Activated B cell treated with CpG ODN at 0.5 μM for 24 hours (primary cell): ENCODE measurements around the gene RAB20. TPM values are rescaled to one million over a fixed set of nuclear protein-coding genes. Genes with fewer than 3 reads are reported as not detected.

Experiments
- ATAC-seq: fragments of 200-7000 bp; cut with Tn5 transposase; one replicate; pipeline ENCODE4 v1.10.0; 2021; ENCODE audit warnings: low read depth, mild to moderate bottlenecking, moderate library complexity
- CTCF ChIA-PET: fragments of 350-600 bp; sonication (Branson Sonifier 250); formaldehyde crosslinking; loops from one replicate; lab custom pipeline; 2021; ENCODE audit warnings: antibody characterized with exemption; lab: Charles Lee
- POLR2A ChIA-PET: fragments of 350-600 bp; sonication (Branson Sonifier 250); formaldehyde crosslinking; loops from one replicate; lab custom pipeline; 2021; ENCODE audit warnings: antibody characterized with exemption; lab: Charles Lee
- DNase-seq: peaks from one replicate; pipeline ENCODE4 v3.0.0; 2022
- H3K27ac Mint-ChIP-seq: one replicate; pipeline ENCODE4 v1.8.0; 2020; ENCODE audit warnings: mixed read lengths
- H3K27me3 Mint-ChIP-seq: one replicate; pipeline ENCODE4 v1.8.0; 2021; ENCODE audit warnings: mixed read lengths
- H3K36me3 Mint-ChIP-seq: one replicate; pipeline ENCODE4 v1.8.0; 2021; ENCODE audit warnings: low read depth, mixed read lengths
- H3K4me1 Mint-ChIP-seq: one replicate; pipeline ENCODE4 v1.8.0; 2021; ENCODE audit warnings: mixed read lengths
- H3K4me3 Mint-ChIP-seq: one replicate; pipeline ENCODE4 v1.8.0; 2020; ENCODE audit warnings: mild to moderate bottlenecking, mixed read lengths
- H3K9me3 Mint-ChIP-seq: one replicate; pipeline ENCODE4 v1.8.0; 2020; ENCODE audit warnings: mixed read lengths
- CTCF ChIP-seq: fragments of 200-600 bp; IDR thresholded peaks from one replicate; pipeline ENCODE4 v1.8.0; 2022; ENCODE audit warnings: antibody characterized with exemption, mild to moderate bottlenecking
- intact Hi-C: fragments of 100-400 bp; cut with micrococcal nuclease; formaldehyde crosslinking; loops from one replicate; pipeline ENCODE4 v1.15.1; 2024
- total RNA-seq: library from RNA; stranded (reverse); gene quantifications from 2 replicates; pipeline ENCODE4 v1.2.3, GENCODE V29; 2022

RAB20 gene
- total RNA-seq, 1 donor from 2014 or later, result 3.1 TPM

DNA sequence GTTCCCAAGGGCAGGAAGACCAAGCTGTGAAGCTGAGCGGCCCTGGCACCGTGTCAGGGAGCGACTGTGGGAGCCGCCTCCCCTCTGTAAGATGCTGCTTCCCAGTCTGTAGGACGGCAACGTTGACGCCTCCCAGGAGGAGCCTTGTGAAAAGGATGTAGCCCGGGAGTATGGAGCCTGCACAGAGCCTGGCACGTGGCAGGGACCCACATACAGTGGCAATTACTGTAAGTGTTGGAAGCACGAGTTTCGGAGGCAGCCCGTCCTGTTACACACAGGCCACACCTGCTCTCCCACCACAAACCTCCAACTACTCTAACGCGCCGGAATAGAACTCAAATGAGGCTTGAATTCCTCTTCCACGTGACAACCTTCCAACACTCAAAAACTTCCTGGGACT, 6.6 kb downstream of the RAB20 start:
- CTCF ChIA-PET, result no interaction called here
- no peaks in the 10 kb centered on the region for H3K36me3 Mint-ChIP-seq
- H3K9me3 Mint-ChIP-seq, result no peaks in the 10 kb centered on the region
- ATAC-seq (no peak), DNase-seq (no peak)
- no peak overlapping the region for H3K4me3 Mint-ChIP-seq
- intact Hi-C loops, result no loop called here
- POLR2A ChIA-PET, result no interaction called here
- H3K27ac Mint-ChIP-seq, result no peak overlapping the region
- no peak for TF ChIP-seq CTCF
- no peaks in the 10 kb centered on the region for H3K27me3 Mint-ChIP-seq
- H3K4me1 Mint-ChIP-seq, result peaks cover 15% of the 10 kb centered on the region

DNA sequence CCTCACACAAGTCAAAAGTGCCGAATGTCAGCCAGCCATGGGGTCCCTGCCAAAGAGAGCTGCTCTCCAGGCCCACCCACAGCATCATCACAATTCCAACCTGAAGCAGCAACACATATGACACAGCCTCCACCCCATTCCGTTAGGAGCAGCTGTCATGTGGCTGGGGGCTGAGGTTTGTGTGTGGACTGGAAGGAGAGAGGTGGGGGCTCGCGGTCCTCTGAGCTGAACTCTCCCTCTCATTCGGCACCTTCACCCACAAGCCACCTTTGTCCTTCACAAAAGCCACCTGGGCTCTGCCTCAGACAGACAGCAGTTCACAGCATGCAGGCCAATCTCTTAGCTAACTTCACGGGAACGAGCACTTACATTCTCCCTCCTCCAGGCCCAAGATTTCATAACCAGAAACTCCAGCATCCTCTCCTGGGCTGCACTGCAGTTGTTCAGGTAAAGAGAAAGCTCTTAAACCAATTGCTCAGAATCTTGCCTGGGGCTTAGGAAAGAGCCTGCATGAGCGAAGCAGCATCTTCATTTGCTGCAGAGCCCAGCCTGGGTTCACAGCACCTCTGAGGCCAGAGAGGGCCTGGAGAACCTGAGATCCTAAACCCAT, 7.2 kb downstream of the RAB20 start:
- H3K9me3 Mint-ChIP-seq, result no peaks in the 10 kb centered on the region
- no peak overlapping the region for H3K4me3 Mint-ChIP-seq
- peaks cover 15% of the 10 kb centered on the region for H3K4me1 Mint-ChIP-seq
- H3K36me3 Mint-ChIP-seq, result no peaks in the 10 kb centered on the region
- POLR2A ChIA-PET, result no interaction called here
- no peak for TF ChIP-seq CTCF
- DNase-seq, result no peak
- CTCF ChIA-PET, result no interaction called here
- intact Hi-C loops, result no loop called here
- H3K27ac Mint-ChIP-seq, result no peak overlapping the region
- ATAC-seq, result no peak
- no peaks in the 10 kb centered on the region for H3K27me3 Mint-ChIP-seq

DNA sequence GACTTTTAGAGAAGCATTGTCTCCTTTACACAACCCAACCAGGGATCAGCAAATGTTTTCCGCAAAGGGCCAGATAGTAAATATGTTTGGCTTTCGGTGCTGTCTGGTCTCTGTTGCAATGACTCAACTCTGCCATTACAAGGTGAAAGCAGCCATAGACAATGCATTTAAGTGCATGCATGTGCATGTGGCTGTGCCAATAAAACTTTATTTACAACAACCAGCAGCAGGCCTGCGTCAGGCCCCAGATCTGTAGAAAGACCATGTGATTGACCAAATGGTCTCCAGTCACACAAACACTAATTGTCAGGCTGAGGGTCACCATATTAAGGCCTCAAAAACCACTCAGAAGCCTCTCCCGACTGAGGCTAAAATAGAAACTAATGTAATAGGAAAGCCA, 8.1 kb downstream of the RAB20 start:
- Mint-ChIP-seq H3K4me3 (no peak overlapping the region), H3K9me3 (no peaks in the 10 kb centered on the region), H3K27ac (no peak overlapping the region), H3K4me1 (peaks cover 15% of the 10 kb centered on the region), H3K36me3 (no peaks in the 10 kb centered on the region), H3K27me3 (no peaks in the 10 kb centered on the region)
- ChIA-PET POLR2A (no interaction called here), CTCF (no interaction called here)
- no peak for ATAC-seq
- no peak for DNase-seq
- intact Hi-C loops, result no loop called here
- TF ChIP-seq CTCF, result no peak

GRCh38 chr13:110552767-110553166, 8.8 kb downstream of the RAB20 start:
- H3K4me3 Mint-ChIP-seq, result no peak overlapping the region
- no peak for TF ChIP-seq CTCF
- CTCF ChIA-PET, result no interaction called here
- H3K27me3 Mint-ChIP-seq, result no peaks in the 10 kb centered on the region
- no peaks in the 10 kb centered on the region for H3K9me3 Mint-ChIP-seq
- no peak overlapping the region for H3K27ac Mint-ChIP-seq
- peaks cover 15% of the 10 kb centered on the region for H3K4me1 Mint-ChIP-seq
- H3K36me3 Mint-ChIP-seq, result no peaks in the 10 kb centered on the region
- intact Hi-C loops, result no loop called here
- ATAC-seq (no peak), DNase-seq (no peak)
- POLR2A ChIA-PET, result no interaction called here

- Mint-ChIP-seq H3K36me3 (no peaks in the 10 kb centered on the region), H3K9me3 (no peaks in the 10 kb centered on the region), H3K27ac (no peak overlapping the region), H3K27me3 (no peaks in the 10 kb centered on the region), H3K4me1 (peaks cover 9% of the 10 kb centered on the region), H3K4me3 (no peak overlapping the region)
- DNase-seq (no peak), ATAC-seq (no peak)
- no peak for TF ChIP-seq CTCF
- CTCF ChIA-PET, result no interaction called here
- POLR2A ChIA-PET, result no interaction called here
- intact Hi-C loops, result no loop called here
Measured at GRCh38 chr13:110551284-110551683, 10.2 kb downstream of the RAB20 start.
